WTC11 (cell line): ENCODE results near the gene PKP4. TPM values are rescaled to one million over a fixed set of nuclear protein-coding genes. Genes with fewer than 3 reads are reported as not detected.

Source experiments
- ATAC-seq: fragments of 200-7000 bp; cut with Tn5 transposase; 2 replicates; pipeline ENCODE4 v1.10.0; 2021; ENCODE audit warnings: mild to moderate bottlenecking, moderate library complexity
- CTCF ChIA-PET: fragments of 300-600 bp; sonication (Branson Sonifier 250); formaldehyde crosslinking; loops from one replicate; lab custom pipeline; 2021; ENCODE audit warnings: antibody characterized with exemption; lab: Charles Lee
- POLR2A ChIA-PET: fragments of 350-600 bp; sonication (Branson Sonifier 250); formaldehyde crosslinking; loops from one replicate; lab custom pipeline; 2021; ENCODE audit warnings: antibody characterized with exemption; lab: Charles Lee
- DNase-seq: peaks from one replicate; pipeline ENCODE4 v3.0.0; 2021; ENCODE audit warnings: low spot score
- H3K27ac Mint-ChIP-seq: 2 replicates; pipeline ENCODE4 v1.8.0; 2021; ENCODE audit warnings: mixed read lengths
- H3K27me3 Mint-ChIP-seq: 2 replicates; pipeline ENCODE4 v1.8.0; 2021; ENCODE audit warnings: low read depth, mild to moderate bottlenecking, moderate library complexity, mixed read lengths
- H3K36me3 Mint-ChIP-seq: 2 replicates; pipeline ENCODE4 v1.8.0; 2021; ENCODE audit warnings: mixed read lengths
- H3K4me1 Mint-ChIP-seq: 2 replicates; pipeline ENCODE4 v1.8.0; 2022; ENCODE audit warnings: mixed read lengths
- H3K4me3 Mint-ChIP-seq: 2 replicates; pipeline ENCODE4 v1.8.0; 2021; ENCODE audit warnings: mild to moderate bottlenecking, moderate library complexity, mixed read lengths
- H3K9me3 Mint-ChIP-seq: 2 replicates; pipeline ENCODE4 v1.8.0; 2021; ENCODE audit warnings: mixed read lengths
- AR ChIP-seq: fragments of 250-450 bp; sonication (Bioruptor Pico); IDR thresholded peaks from 2 replicates; pipeline ENCODE4 v1.9.0; 2021; ENCODE audit warnings: mild to moderate bottlenecking
- ATF2 ChIP-seq: sonication (generic); formaldehyde crosslinking; IDR thresholded peaks from 2 replicates; pipeline ENCODE4 v1.8.1; 2022; ENCODE audit warnings: low read depth, missing genetic modification reagents, borderline replicate concordance
- E2F5 ChIP-seq: sonication (generic); formaldehyde crosslinking; IDR thresholded peaks from 2 replicates; pipeline ENCODE4 v1.8.1; 2022; ENCODE audit warnings: mild to moderate bottlenecking, moderate library complexity, missing genetic modification reagents
- EMX1 ChIP-seq: fragments of 250-450 bp; sonication (Bioruptor Pico); IDR thresholded peaks from 2 replicates; pipeline ENCODE4 v1.8.0; 2021; ENCODE audit warnings: mild to moderate bottlenecking
- FOXP1 ChIP-seq: sonication (generic); formaldehyde crosslinking; IDR thresholded peaks from 2 replicates; pipeline ENCODE4 v1.8.0; 2022; ENCODE audit warnings: missing genetic modification reagents, mild to moderate bottlenecking, moderate library complexity, borderline replicate concordance
- GRHL2 ChIP-seq: fragments of 250-450 bp; sonication (Bioruptor Pico); IDR thresholded peaks from 2 replicates; pipeline ENCODE4 v1.8.0; 2022; ENCODE audit warnings: mild to moderate bottlenecking, moderate library complexity; ENCODE audit not compliant: insufficient replicate concordance, severe bottlenecking
- HMGXB4 ChIP-seq: sonication (generic); formaldehyde crosslinking; IDR thresholded peaks from 2 replicates; pipeline ENCODE4 v1.8.1; 2023; ENCODE audit warnings: mild to moderate bottlenecking, moderate library complexity, missing genetic modification reagents
- JAZF1 ChIP-seq: fragments of 250-450 bp; sonication (Bioruptor Pico); IDR thresholded peaks from 2 replicates; pipeline ENCODE4 v1.9.0; 2021; ENCODE audit warnings: moderate library complexity, mild to moderate bottlenecking, inconsistent platforms
- NFE2L1 ChIP-seq: sonication (generic); formaldehyde crosslinking; IDR thresholded peaks from 2 replicates; pipeline ENCODE4 v1.8.1; 2023; ENCODE audit warnings: missing genetic modification reagents
- NR2C2 ChIP-seq: sonication (generic); formaldehyde crosslinking; IDR thresholded peaks from 2 replicates; pipeline ENCODE4 v1.8.0; 2022; ENCODE audit warnings: mild to moderate bottlenecking, missing genetic modification reagents
- PREB ChIP-seq: sonication (generic); formaldehyde crosslinking; IDR thresholded peaks from 2 replicates; pipeline ENCODE4 v1.8.1; 2022; ENCODE audit warnings: mild to moderate bottlenecking, missing genetic modification reagents, moderate library complexity, borderline replicate concordance
- TEAD4 ChIP-seq: sonication (generic); formaldehyde crosslinking; IDR thresholded peaks from 2 replicates; pipeline ENCODE4 v1.8.0; 2022; ENCODE audit warnings: mild to moderate bottlenecking, missing genetic modification reagents
- TP53 ChIP-seq: sonication (generic); formaldehyde crosslinking; IDR thresholded peaks from 2 replicates; pipeline ENCODE4 v1.8.1; 2023; ENCODE audit warnings: mild to moderate bottlenecking, missing genetic modification reagents
- ZNF121 ChIP-seq: sonication (generic); formaldehyde crosslinking; IDR thresholded peaks from 2 replicates; pipeline ENCODE4 v1.8.0; 2023; ENCODE audit warnings: missing genetic modification reagents
- ZNF138 ChIP-seq: sonication (generic); formaldehyde crosslinking; conservative IDR thresholded peaks from 2 replicates; pipeline ENCODE4 v1.8.1; 2022; ENCODE audit warnings: mild to moderate bottlenecking, moderate library complexity, missing genetic modification reagents
- ZNF232 ChIP-seq: sonication (generic); formaldehyde crosslinking; IDR thresholded peaks from 2 replicates; pipeline ENCODE4 v1.8.0; 2022; ENCODE audit warnings: mild to moderate bottlenecking, missing genetic modification reagents
- ZNF263 ChIP-seq: sonication (generic); formaldehyde crosslinking; IDR thresholded peaks from 2 replicates; pipeline ENCODE4 v1.8.1; 2022; ENCODE audit warnings: low read depth, mild to moderate bottlenecking, moderate library complexity, missing genetic modification reagents
- ZNF317 ChIP-seq: sonication (generic); formaldehyde crosslinking; IDR thresholded peaks from 2 replicates; pipeline ENCODE4 v1.8.1; 2023; ENCODE audit warnings: low read depth, mild to moderate bottlenecking, moderate library complexity, missing genetic modification reagents, borderline replicate concordance
- ZNF416 ChIP-seq: fragments of 250-450 bp; sonication (Bioruptor Pico); IDR thresholded peaks from 2 replicates; pipeline ENCODE4 v1.9.0; 2021; ENCODE audit warnings: mild to moderate bottlenecking, inconsistent platforms
- ZNF512 ChIP-seq: sonication (generic); formaldehyde crosslinking; IDR thresholded peaks from 2 replicates; pipeline ENCODE4 v1.8.1; 2022; ENCODE audit warnings: missing genetic modification reagents, borderline replicate concordance
- ZNF671 ChIP-seq: fragments of 250-450 bp; sonication (Bioruptor Pico); IDR thresholded peaks from 2 replicates; pipeline ENCODE4 v1.8.0; 2021; ENCODE audit warnings: mild to moderate bottlenecking
- total RNA-seq: library from RNA; stranded (reverse); gene quantifications from 3 replicates; pipeline ENCODE4 v1.2.3, GENCODE V29; 2021
- TF ChIP-seq, protein P1 (sequence below): fragments of 250-450 bp; sonication (Bioruptor Pico); IDR thresholded peaks from 2 replicates; pipeline ENCODE4 v1.9.0; 2021; ENCODE audit warnings: mild to moderate bottlenecking

Gene PKP4
- total RNA-seq, 1 experiment from 2014 or later: 78.9 TPM

- TF ChIP-seq ZNF512 (no peak), TEAD4 (CRISPR knock-in tag) (no peak), JAZF1 (CRISPR knock-in tag) (no peak), PREB (no peak), FOXP1 (no peak), TP53 (no peak), AR (CRISPR knock-in tag) (no peak)
- TF ChIP-seq, protein P1, sequence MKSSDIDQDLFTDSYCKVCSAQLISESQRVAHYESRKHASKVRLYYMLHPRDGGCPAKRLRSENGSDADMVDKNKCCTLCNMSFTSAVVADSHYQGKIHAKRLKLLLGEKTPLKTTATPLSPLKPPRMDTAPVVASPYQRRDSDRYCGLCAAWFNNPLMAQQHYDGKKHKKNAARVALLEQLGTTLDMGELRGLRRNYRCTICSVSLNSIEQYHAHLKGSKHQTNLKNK (CRISPR knock-in tag): no peak
These were observed 50.4 kb downstream of the PKP4 start (continued) for GRCh38 chr2:158507141-158507540.

DNA sequence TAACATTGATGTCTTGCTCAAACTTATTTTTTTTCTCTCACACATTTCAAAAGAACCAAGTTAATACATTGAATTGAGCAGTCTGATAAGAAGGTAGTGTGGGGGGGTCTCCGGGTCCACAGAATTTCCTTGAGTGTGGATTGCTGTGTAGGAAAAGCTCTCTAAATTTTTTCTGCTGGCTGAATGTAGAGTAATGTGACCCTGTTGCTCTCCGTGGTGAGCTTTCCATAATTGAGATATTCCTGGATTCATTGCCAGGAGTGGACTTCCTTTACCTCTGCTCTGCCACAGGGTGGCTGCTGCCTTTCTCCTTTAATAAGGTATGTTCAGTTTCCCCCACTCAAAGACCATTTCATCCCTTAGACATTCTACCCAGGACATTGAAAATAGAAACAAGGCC lies 50.9 kb downstream of the PKP4 start:
- POLR2A ChIA-PET: no interaction called here
- TF ChIP-seq ZNF263 (no peak), ZNF671 (no peak), ZNF317 (CRISPR knock-in tag) (no peak), JAZF1 (CRISPR knock-in tag) (no peak), GRHL2 (CRISPR knock-in tag) (no peak), E2F5 (CRISPR knock-in tag) (no peak), ZNF138 (CRISPR knock-in tag) (no peak), EMX1 (CRISPR knock-in tag) (no peak)
- no peak for ATAC-seq

GRCh38 chr2:158509928-158510797 lies 53.4 kb downstream of the PKP4 start:
- peaks cover 6% of the 10 kb centered on the region for H3K36me3 Mint-ChIP-seq
- ATAC-seq (peak; percentile 68), DNase-seq (no peak)
- ChIA-PET CTCF (interaction anchor here (0.8 to 1.2 kb wide), 3 partner anchors 13 to 330 kb away, joined by 3 read pairs; no protein-coding TSS in a partner anchor), POLR2A (no interaction called here)
- no peaks in the 10 kb centered on the region for H3K9me3 Mint-ChIP-seq
- H3K27me3 Mint-ChIP-seq: no peaks in the 10 kb centered on the region
- no peak overlapping the region for H3K27ac Mint-ChIP-seq
- no peak overlapping the region for H3K4me3 Mint-ChIP-seq
- H3K4me1 Mint-ChIP-seq: peaks cover 46% of the 10 kb centered on the region
- TF ChIP-seq ZNF671 (no peak), HMGXB4 (no peak), ZNF121 (CRISPR knock-in tag) (no peak), ZNF232 (CRISPR knock-in tag) (no peak), ZNF416 (no peak), NR2C2 (CRISPR knock-in tag) (no peak), NFE2L1 (CRISPR knock-in tag) (no peak), ATF2 (no peak)

More for the DNA sequence above, 50.9 kb downstream of the PKP4 start:
- H3K36me3 Mint-ChIP-seq: no peaks in the 10 kb centered on the region
- no peaks in the 10 kb centered on the region for H3K27me3 Mint-ChIP-seq
- H3K27ac Mint-ChIP-seq: no peak overlapping the region
- CTCF ChIA-PET: no interaction called here
- H3K4me3 Mint-ChIP-seq: no peak overlapping the region
- no peak for DNase-seq
- H3K4me1 Mint-ChIP-seq: peaks cover 40% of the 10 kb centered on the region
- H3K9me3 Mint-ChIP-seq: no peaks in the 10 kb centered on the region
